K562 (cell line): ENCODE results near the gene SOWAHB. TPM values are rescaled to one million over a fixed set of nuclear protein-coding genes. Genes with fewer than 3 reads are reported as not detected.

Source experiments
- ATAC-seq: fragments of 200-7000 bp; cut with Tn5 transposase; 3 replicates; pipeline ENCODE4 v1.9.1; 2020; ENCODE audit warnings: moderate library complexity
- BruUV-seq: library from RNA; stranded (reverse); fragments of 400-500 nt; replicated peaks from 2 replicates; lab custom pipeline; 2021; lab: Mats Ljungman, UMichigan
- CTCF ChIA-PET: fragments of 300-600 bp; formaldehyde crosslinking; extraction: SDS; loops from one replicate; lab custom pipeline; 2021; ENCODE audit warnings: low intra/inter-chr PET ratio; lab: Yijun Ruan, JAX
- POLR2A ChIA-PET: fragments of 300-600, 350-650 bp; sonication (Branson Sonifier 250); formaldehyde crosslinking; extraction: SDS; loops from one replicate; lab custom pipeline; 2021; ENCODE audit warnings: antibody characterized with exemption, inconsistent platforms; lab: Yijun Ruan, JAX
- DNase-seq, 4 experiments: peaks; one replicate each; pipeline versions ENCODE4 v3.0.0 to v3.0.0-alpha.2; 2011 to 2018; ENCODE audit warnings: low spot score in 3 of 4, mixed read lengths in 3 of 4; ENCODE audit errors: extremely low read depth in 1 of 4
- FAIRE-seq: peaks from 2 replicates; lab custom pipeline; 2011; peaks lifted over from hg19 to GRCh38; lab: Jason Lieb, UNC
- H2AFZ ChIP-seq: 2 replicates; pipeline ENCODE4 v1.6.0; 2011; ENCODE audit warnings: low read depth, low read length, control low read depth, inconsistent platforms
- H3K27ac ChIP-seq: fragments of 200-600 bp; 3 replicates; pipeline ENCODE4 v1.8.0; 2011; ENCODE audit warnings: low read depth, mild to moderate bottlenecking, control low read depth, inconsistent platforms, low read length, moderate library complexity, mixed read lengths; ENCODE audit errors: extremely low read depth
- H3K27me3 ChIP-seq, 2 experiments: fragments of 300-600 bp in 1 of 2; 2 replicates in 1 of 2; 3 replicates in 1 of 2; pipeline versions ENCODE4 v1.6.0 to v1.8.0; 2011; ENCODE audit warnings: inconsistent platforms in 2 of 2, low read length in 2 of 2, mild to moderate bottlenecking in 1 of 2, mixed read lengths in 1 of 2, moderate library complexity in 1 of 2; ENCODE audit not compliant: control insufficient read depth in 2 of 2, insufficient read depth in 2 of 2
- H3K36me3 ChIP-seq: fragments of 300-600 bp; 3 replicates; pipeline ENCODE4 v1.8.0; 2011; ENCODE audit warnings: mild to moderate bottlenecking, low read length, inconsistent platforms; ENCODE audit not compliant: control insufficient read depth, insufficient read depth
- H3K4me1 ChIP-seq, 2 experiments: fragments of 200-600 bp in 1 of 2; replicated peaks in 1 of 2; 2 replicates in 1 of 2; 3 replicates in 1 of 2; pipeline versions ENCODE4 v1.5.1 to v1.8.0; 2011; ENCODE audit warnings: inconsistent platforms in 2 of 2, low read length in 2 of 2, mild to moderate bottlenecking in 1 of 2, mixed read lengths in 1 of 2, moderate library complexity in 1 of 2; ENCODE audit not compliant: control insufficient read depth in 2 of 2, insufficient read depth in 2 of 2
- H3K4me2 ChIP-seq: 2 replicates; pipeline ENCODE4 v1.6.1; 2011; ENCODE audit warnings: low read length, control low read depth, inconsistent platforms, mixed read lengths; ENCODE audit not compliant: insufficient read depth
- H3K4me3 ChIP-seq: fragments of 200-600 bp; sonication (generic), shearing (Covaris generic); 2 replicates; pipeline ENCODE4 v1.5.1; 2016; ENCODE audit warnings: control low read depth, inconsistent platforms
- H3K79me2 ChIP-seq: fragments of 200-600 bp; 3 replicates; pipeline ENCODE4 v1.8.0; 2011; ENCODE audit warnings: low read length, inconsistent platforms; ENCODE audit not compliant: control insufficient read depth, insufficient read depth
- H3K9ac ChIP-seq, 2 experiments: 2 replicates each; pipeline versions ENCODE4 v1.6.0 to v1.6.1; 2011; ENCODE audit warnings: low read depth in 2 of 2, low read length in 2 of 2, control low read depth in 1 of 2, inconsistent platforms in 1 of 2, mild to moderate bottlenecking in 1 of 2, mixed read lengths in 1 of 2; ENCODE audit not compliant: insufficient read depth in 1 of 2
- H3K9me1 ChIP-seq: one replicate; pipeline ENCODE4 v1.6.0; 2011; ENCODE audit warnings: inconsistent platforms, mild to moderate bottlenecking, low read length, moderate library complexity; ENCODE audit not compliant: control insufficient read depth, insufficient read depth
- H3K9me3 ChIP-seq: replicated peaks from 2 replicates; pipeline ENCODE4 v1.5.1; 2011; ENCODE audit warnings: low read depth, low read length, inconsistent platforms; ENCODE audit not compliant: control insufficient read depth, insufficient read depth
- H4K20me1 ChIP-seq: replicated peaks from 2 replicates; pipeline ENCODE4 v1.6.1; 2011; ENCODE audit warnings: low read length, inconsistent platforms, mixed read lengths; ENCODE audit not compliant: control insufficient read depth, insufficient read depth
- NFIC ChIP-seq: fragments of 450-650 bp; IDR thresholded peaks from 2 replicates; pipeline ENCODE4 v1.6.1; 2017; ENCODE audit warnings: mild to moderate bottlenecking, inconsistent platforms
- PBX2 ChIP-seq, 2 experiments: IDR thresholded peaks in 1 of 2; conservative IDR thresholded peaks in 1 of 2; 2 replicates each; pipeline ENCODE4 v1.6.1; 2016; ENCODE audit warnings: low read depth in 2 of 2, mild to moderate bottlenecking in 1 of 2, missing compliant biosample characterization in 1 of 2, missing genetic modification characterization in 1 of 2, moderate library complexity in 1 of 2
- ZNF75A ChIP-seq: fragments of 450-650 bp; formaldehyde crosslinking; IDR thresholded peaks from 2 replicates; pipeline ENCODE4 v1.4.0; 2020; ENCODE audit warnings: mild to moderate bottlenecking
- WGBS: fragments of 100-300 bp; shearing (Covaris generic); methylation state at CpG from one replicate; pipeline ENCODE4 v1.1.6; 2016; ENCODE audit warnings: low coverage, mixed read lengths; ENCODE audit not compliant: insufficient coverage; ENCODE audit errors: missing lambda C conversion rate; 5-methylcytosine and 5-hydroxymethylcytosine counted together
- in situ Hi-C: fragments of 300-500 bp; cut with MboI; formaldehyde crosslinking; loops from 4 replicates; pipeline ENCODE4 v1.15.0; 2018; ENCODE audit warnings: inconsistent platforms, mixed read lengths
- intact Hi-C: fragments of 100-400 bp; cut with micrococcal nuclease; formaldehyde crosslinking; loops from 2 replicates; pipeline ENCODE4 v1.14.2; 2022
- polyA plus RNA-seq, 8 experiments: library from polyadenylated mRNA; depleted of rRNA in 4 of 8; stranded (reverse) in 5 of 8; unstranded in 3 of 8; fragments of >200 nt; fragmentation: Nextera tagmentation in 2 of 8; fragmentation: Illumina TruSeq in 1 of 8; extraction: Ambion mirVana in 2 of 8; extraction: Trizol in 1 of 8; gene quantifications; 2 replicates each; pipeline versions ENCODE4 v1.2.1 to v1.2.3, GENCODE V29; 2011 to 2014; ENCODE audit warnings: inconsistent platforms in 1 of 8, missing spikeins in 1 of 8
- total RNA-seq, 7 experiments: library from RNA; depleted of rRNA in 6 of 7; stranded (reverse); fragments of >200 nt in 6 of 7; fragmentation: Illumina TruSeq in 2 of 7; extraction: Trizol in 2 of 7; gene quantifications; 2 replicates each; pipeline versions ENCODE4 v1.2.1 to v1.2.3, GENCODE V29; 2011 to 2021; ENCODE audit warnings: low replicate concordance in 1 of 7

The SOWAHB gene
- total and polyA plus RNA-seq, 9 of the 15 experiments (the other 6 are each of a cell fraction or from before 2014, with no cell fraction given), result not detected

- Histone ChIP-seq H3K27me3 (no peaks in the 10 kb centered on the region), H3K4me1 (peaks cover 25 to 45% of the 10 kb centered on the region in 2 experiments), H3K27ac (peak overlapping the region; percentile 69), H3K9me1 (no peaks in the 10 kb centered on the region), H3K4me2 (peak overlapping the region; percentile 64), H3K4me3 (no peak overlapping the region), H3K9ac (no peak overlapping the region; a peak in 1 of 4 replicates), H4K20me1 (no peaks in the 10 kb centered on the region), H2AFZ (no peak overlapping the region), H3K79me2 (peaks cover 66% of the 10 kb centered on the region), H3K36me3 (peaks cover 40% of the 10 kb centered on the region), H3K9me3 (peaks cover 6% of the 10 kb centered on the region)
- CTCF ChIA-PET, result no interaction called here
- intact Hi-C loops (no loop called here), in situ Hi-C loops (no loop called here)
- POLR2A ChIA-PET, result interaction anchor here (1.2 kb wide), 1 partner anchor 23 kb away, joined by 3 read pairs; no protein-coding TSS in a partner anchor
- ATAC-seq (peak; percentile 15; the same call in 1 of the 3 replicates), FAIRE-seq (peak; percentile 40), DNase-seq (peak in 2 of 4 experiments; percentile 38 to 44)
- no TSS peak for BruUV-seq
- TF ChIP-seq PBX2 (CRISPR knock-in tag; IDR thresholded peaks at IDR 0.05; ENCODE audit: low read depth) (no peak), PBX2 (tag; conservative IDR thresholded peaks at IDR 0.05; ENCODE audit: low read depth) (0 out of 2 replicates have a peak, but pooled peaks have one; percentile 23), NFIC (peak; percentile 43), ZNF75A (no peak)
- 20% methylated on average over 1 of the region's 1 CpG for WGBS
These were observed 45.8 kb upstream of the SOWAHB start for GRCh38 chr4:76943790-76944189.
